GM23338 (cell line): ENCODE results near the gene MIA. TPM values are rescaled to one million over a fixed set of nuclear protein-coding genes. Genes with fewer than 3 reads are reported as not detected.

Source experiments
- CREB1 ChIP-seq: fragments of 250-450 bp; sonication (Bioruptor Pico); IDR thresholded peaks from 2 replicates; pipeline ENCODE4 v1.5.0; 2020; ENCODE audit warnings: low read depth, mild to moderate bottlenecking, moderate library complexity
- EZH2phosphoT487 ChIP-seq: fragments of 200-600 bp; sonication (generic); IDR thresholded peaks from one replicate; pipeline ENCODE4 v1.8.1; 2018; ENCODE audit warnings: antibody characterized with exemption; ENCODE audit not compliant: unreplicated experiment
- JUNB ChIP-seq: IDR thresholded peaks from one replicate; pipeline ENCODE4 v1.6.1; 2016; ENCODE audit warnings: antibody characterized with exemption; ENCODE audit not compliant: unreplicated experiment
- NANOG ChIP-seq: IDR thresholded peaks from 2 replicates; pipeline ENCODE4 v1.6.1; 2016; ENCODE audit warnings: antibody characterized with exemption, borderline replicate concordance
- POLR2AphosphoS5 ChIP-seq: IDR thresholded peaks from 2 replicates; pipeline ENCODE4 v1.6.1; 2016; ENCODE audit warnings: antibody characterized with exemption, low read depth
- STAT1 ChIP-seq: IDR thresholded peaks from one replicate; pipeline ENCODE4 v1.6.1; 2016; ENCODE audit warnings: antibody characterized with exemption; ENCODE audit not compliant: unreplicated experiment
- ZNF331 ChIP-seq: fragments of 250-450 bp; sonication (Bioruptor Pico); IDR thresholded peaks from 2 replicates; pipeline ENCODE4 v1.5.0; 2020; ENCODE audit warnings: low read depth, mild to moderate bottlenecking, moderate library complexity
- polyA plus RNA-seq: library from polyadenylated mRNA; unstranded; fragments of >200 nt; fragmentation: Nextera tagmentation; extraction: Ambion mirVana; gene quantifications from 2 replicates; pipeline ENCODE4 v1.2.1, GENCODE V29; 2016
- total RNA-seq: library from RNA; depleted of rRNA; stranded (reverse); fragments of >200 nt; shearing (Covaris generic); gene quantifications from 2 replicates; pipeline ENCODE4 v1.2.3, GENCODE V29; 2014
- TF ChIP-seq, protein P1 (sequence below): fragments of 250-450 bp; sonication (Bioruptor Pico); IDR thresholded peaks from 2 replicates; pipeline ENCODE4 v1.5.0; 2020; ENCODE audit warnings: mild to moderate bottlenecking, moderate library complexity
- TF ChIP-seq, protein P2 (sequence below): IDR thresholded peaks from one replicate; pipeline ENCODE4 v1.6.1; 2018; ENCODE audit warnings: antibody characterized with exemption; ENCODE audit not compliant: unreplicated experiment

The MIA gene
- total and polyA plus RNA-seq, 2 experiments from 2014 or later: not detected

DNA sequence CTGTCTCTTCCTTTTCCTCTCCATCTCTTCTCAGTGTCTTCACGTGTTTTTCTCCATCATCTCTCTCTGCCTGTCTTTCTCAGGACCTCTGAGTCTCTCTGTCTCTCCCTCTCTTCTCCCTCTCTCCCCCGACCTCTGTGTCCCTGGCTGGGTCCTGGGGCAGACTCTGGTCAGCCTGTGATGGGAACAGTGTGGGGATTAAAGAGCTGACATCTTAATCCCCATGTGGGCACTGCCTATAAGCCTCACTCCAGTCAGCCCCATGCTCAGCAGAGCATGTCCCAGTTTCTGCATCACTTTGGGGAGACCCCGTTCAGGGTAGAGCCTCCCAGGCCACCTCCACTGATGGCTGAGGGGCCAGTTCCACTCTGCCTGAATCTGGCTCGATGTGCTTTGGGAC lies 39.9 kb downstream of the MIA start (continued):
- TF ChIP-seq, protein P1, sequence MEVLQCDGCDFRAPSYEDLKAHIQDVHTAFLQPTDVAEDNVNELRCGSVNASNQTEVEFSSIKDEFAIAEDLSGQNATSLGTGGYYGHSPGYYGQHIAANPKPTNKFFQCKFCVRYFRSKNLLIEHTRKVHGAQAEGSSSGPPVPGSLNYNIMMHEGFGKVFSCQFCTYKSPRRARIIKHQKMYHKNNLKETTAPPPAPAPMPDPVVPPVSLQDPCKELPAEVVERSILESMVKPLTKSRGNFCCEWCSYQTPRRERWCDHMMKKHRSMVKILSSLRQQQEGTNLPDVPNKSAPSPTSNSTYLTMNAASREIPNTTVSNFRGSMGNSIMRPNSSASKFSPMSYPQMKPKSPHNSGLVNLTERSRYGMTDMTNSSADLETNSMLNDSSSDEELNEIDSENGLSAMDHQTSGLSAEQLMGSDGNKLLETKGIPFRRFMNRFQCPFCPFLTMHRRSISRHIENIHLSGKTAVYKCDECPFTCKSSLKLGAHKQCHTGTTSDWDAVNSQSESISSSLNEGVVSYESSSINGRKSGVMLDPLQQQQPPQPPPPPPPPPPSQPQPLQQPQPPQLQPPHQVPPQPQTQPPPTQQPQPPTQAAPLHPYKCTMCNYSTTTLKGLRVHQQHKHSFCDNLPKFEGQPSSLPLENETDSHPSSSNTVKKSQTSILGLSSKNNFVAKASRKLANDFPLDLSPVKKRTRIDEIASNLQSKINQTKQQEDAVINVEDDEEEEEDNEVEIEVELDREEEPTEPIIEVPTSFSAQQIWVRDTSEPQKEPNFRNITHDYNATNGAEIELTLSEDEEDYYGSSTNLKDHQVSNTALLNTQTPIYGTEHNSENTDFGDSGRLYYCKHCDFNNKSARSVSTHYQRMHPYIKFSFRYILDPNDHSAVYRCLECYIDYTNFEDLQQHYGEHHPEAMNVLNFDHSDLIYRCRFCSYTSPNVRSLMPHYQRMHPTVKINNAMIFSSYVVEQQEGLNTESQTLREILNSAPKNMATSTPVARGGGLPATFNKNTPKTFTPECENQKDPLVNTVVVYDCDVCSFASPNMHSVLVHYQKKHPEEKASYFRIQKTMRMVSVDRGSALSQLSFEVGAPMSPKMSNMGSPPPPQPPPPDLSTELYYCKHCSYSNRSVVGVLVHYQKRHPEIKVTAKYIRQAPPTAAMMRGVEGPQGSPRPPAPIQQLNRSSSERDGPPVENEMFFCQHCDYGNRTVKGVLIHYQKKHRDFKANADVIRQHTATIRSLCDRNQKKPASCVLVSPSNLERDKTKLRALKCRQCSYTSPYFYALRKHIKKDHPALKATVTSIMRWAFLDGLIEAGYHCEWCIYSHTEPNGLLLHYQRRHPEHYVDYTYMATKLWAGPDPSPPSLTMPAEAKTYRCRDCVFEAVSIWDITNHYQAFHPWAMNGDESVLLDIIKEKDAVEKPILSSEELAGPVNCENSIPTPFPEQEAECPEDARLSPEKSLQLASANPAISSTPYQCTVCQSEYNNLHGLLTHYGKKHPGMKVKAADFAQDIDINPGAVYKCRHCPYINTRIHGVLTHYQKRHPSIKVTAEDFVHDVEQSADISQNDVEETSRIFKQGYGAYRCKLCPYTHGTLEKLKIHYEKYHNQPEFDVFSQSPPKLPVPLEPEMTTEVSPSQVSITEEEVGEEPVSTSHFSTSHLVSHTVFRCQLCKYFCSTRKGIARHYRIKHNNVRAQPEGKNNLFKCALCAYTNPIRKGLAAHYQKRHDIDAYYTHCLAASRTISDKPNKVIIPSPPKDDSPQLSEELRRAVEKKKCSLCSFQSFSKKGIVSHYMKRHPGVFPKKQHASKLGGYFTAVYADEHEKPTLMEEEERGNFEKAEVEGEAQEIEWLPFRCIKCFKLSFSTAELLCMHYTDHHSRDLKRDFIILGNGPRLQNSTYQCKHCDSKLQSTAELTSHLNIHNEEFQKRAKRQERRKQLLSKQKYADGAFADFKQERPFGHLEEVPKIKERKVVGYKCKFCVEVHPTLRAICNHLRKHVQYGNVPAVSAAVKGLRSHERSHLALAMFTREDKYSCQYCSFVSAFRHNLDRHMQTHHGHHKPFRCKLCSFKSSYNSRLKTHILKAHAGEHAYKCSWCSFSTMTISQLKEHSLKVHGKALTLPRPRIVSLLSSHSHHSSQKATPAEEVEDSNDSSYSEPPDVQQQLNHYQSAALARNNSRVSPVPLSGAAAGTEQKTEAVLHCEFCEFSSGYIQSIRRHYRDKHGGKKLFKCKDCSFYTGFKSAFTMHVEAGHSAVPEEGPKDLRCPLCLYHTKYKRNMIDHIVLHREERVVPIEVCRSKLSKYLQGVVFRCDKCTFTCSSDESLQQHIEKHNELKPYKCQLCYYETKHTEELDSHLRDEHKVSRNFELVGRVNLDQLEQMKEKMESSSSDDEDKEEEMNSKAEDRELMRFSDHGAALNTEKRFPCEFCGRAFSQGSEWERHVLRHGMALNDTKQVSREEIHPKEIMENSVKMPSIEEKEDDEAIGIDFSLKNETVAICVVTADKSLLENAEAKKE (CRISPR knock-in tag): no peak
- TF ChIP-seq, protein P2, sequence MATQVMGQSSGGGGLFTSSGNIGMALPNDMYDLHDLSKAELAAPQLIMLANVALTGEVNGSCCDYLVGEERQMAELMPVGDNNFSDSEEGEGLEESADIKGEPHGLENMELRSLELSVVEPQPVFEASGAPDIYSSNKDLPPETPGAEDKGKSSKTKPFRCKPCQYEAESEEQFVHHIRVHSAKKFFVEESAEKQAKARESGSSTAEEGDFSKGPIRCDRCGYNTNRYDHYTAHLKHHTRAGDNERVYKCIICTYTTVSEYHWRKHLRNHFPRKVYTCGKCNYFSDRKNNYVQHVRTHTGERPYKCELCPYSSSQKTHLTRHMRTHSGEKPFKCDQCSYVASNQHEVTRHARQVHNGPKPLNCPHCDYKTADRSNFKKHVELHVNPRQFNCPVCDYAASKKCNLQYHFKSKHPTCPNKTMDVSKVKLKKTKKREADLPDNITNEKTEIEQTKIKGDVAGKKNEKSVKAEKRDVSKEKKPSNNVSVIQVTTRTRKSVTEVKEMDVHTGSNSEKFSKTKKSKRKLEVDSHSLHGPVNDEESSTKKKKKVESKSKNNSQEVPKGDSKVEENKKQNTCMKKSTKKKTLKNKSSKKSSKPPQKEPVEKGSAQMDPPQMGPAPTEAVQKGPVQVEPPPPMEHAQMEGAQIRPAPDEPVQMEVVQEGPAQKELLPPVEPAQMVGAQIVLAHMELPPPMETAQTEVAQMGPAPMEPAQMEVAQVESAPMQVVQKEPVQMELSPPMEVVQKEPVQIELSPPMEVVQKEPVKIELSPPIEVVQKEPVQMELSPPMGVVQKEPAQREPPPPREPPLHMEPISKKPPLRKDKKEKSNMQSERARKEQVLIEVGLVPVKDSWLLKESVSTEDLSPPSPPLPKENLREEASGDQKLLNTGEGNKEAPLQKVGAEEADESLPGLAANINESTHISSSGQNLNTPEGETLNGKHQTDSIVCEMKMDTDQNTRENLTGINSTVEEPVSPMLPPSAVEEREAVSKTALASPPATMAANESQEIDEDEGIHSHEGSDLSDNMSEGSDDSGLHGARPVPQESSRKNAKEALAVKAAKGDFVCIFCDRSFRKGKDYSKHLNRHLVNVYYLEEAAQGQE: no peak
- TF ChIP-seq NANOG (no peak), CREB1 (CRISPR knock-in tag) (no peak), POLR2AphosphoS5 (no peak), STAT1 (no peak), JUNB (no peak), ZNF331 (CRISPR knock-in tag) (no peak), EZH2phosphoT487 (no peak)
